Vagina (tissue), 2 donors: ENCODE measurements around the gene EIF1.

Experiments used
- CTCF ChIP-seq, 3 experiments: fragments of 450-650 bp in 2 of 3; fragments of 200-600 bp in 1 of 3; sonication (generic) in 1 of 3; IDR thresholded peaks; one replicate each; pipeline ENCODE4 v1.5.1; 2017 to 2019; ENCODE audit warnings: antibody characterized with exemption in 3 of 3, mild to moderate bottlenecking in 2 of 3, moderate library complexity in 2 of 3
- POLR2A ChIP-seq, 2 donors: fragments of 450-650 bp; IDR thresholded peaks; one replicate each; pipeline ENCODE4 v1.6.1; 2017; ENCODE audit warnings: antibody characterized with exemption in 2 of 2, mild to moderate bottlenecking in 2 of 2, moderate library complexity in 2 of 2

DNA sequence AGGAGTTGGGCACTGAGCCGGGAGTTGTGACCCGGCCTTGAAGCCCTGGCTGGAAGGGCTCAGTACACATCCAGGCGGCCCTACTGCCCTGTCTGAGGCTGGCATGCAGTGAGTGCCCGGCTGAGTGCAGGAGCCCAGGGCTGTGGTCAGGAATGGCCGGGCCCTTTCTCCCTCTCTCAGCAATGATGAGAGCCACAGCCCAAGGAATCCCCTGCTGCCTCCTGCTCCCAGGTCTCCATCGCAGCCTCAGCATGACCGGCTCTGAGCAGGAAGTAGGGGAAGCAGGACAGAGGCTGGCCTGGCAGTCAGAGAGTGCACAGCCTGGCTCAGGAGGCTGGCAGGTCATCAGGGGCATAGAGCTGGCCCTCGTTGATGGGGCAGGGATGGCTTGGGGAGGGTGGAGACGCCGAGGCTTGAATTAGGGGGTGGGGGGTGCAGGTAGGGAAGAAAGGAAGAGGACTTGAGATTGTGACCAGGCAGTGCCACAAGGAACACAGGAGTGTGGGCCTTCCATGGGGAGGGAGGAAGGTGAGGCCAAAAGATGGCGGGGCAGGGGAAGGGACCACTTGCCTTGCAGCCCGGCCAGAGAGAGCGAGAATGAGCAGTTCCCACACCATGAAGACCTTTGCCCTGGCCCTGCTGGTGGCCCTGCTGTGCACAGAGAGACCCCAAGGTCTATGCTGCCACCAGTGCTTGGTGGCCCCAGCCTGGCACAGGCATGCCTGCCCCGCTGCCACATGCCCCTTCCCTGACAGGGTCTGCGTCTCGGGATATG is 32.2 kb upstream of the EIF1 start:
- no peak for TF ChIP-seq POLR2A (IDR thresholded peaks at IDR 0.05)
- no peak for TF ChIP-seq CTCF (IDR thresholded peaks at IDR 0.05)
